RWPE1 (cell line): ENCODE results near the gene LIMS2.

Experiments used
- CTCF ChIA-PET: fragments of 350-600 bp; sonication (Branson Sonifier 250); formaldehyde crosslinking; extraction: SDS; loops from one replicate; lab custom pipeline; 2021; lab: Yijun Ruan, JAX
- POLR2A ChIA-PET: fragments of 400-600 bp; formaldehyde crosslinking; extraction: SDS; loops from one replicate; lab custom pipeline; 2020; ENCODE audit warnings: antibody characterized with exemption; ENCODE audit not compliant: low non-redundant PET; lab: Yijun Ruan, JAX
- DNase-seq: peaks from one replicate; pipeline ENCODE4 v3.0.0; 2012; ENCODE audit warnings: low spot score
- H3K27ac ChIP-seq: fragments of 450-650 bp; 2 replicates; pipeline ENCODE4 v1.5.1; 2017
- TF ChIP-seq, protein P1 (sequence below): fragments of 450-650 bp; conservative IDR thresholded peaks from 2 replicates; pipeline ENCODE4 v1.5.1; 2017; ENCODE audit warnings: low read depth, mild to moderate bottlenecking

LIMS2 gene

DNA sequence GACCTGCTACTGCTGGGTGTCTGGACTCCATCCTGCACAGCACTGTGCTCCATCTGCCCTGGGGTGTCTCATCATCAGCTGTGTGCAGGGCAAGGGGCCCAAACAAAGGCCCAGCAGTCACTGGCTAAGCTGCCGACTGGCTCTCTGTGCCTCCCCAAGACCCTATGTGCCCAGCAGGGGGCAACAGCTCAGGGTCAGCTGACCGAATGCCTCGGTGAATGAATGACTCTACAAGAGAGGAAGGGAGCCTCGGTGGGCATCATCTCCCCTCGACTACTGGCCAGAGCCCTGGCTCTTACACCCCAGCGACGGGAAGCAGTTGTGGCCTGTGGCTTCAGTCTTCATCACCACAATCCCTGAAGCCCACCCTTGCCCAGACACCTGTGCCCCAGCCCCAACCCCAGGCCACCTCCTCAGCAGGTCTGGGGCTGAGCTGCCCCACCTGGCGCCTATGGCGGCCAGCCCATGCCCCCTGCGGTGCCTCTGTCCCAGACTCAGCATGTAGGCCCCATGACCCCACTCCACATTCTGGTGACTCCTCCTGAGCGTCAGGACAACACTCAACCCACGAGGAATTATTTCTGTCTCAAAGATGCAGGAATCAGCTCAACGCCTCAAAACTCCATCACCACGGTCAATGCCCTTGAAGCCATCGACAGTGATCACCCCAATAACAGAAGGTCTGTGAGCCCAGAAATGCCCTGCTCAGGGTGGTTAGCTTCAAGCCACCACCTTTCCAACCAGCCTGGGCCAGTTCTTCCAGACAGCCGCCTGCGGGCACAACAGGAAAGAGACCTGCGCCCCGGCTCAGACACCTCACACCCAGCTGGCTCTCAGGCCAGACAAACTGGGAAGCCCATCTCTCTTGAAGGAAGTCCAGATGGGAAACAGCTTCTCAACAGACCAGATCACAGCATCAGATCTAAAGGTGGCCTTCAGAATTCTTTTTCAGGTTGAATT lies 31.0 kb downstream of the LIMS2 start:
- CTCF ChIA-PET: interaction anchor here (1.0 kb wide), 1 partner anchor 53 kb away, joined by 6 read pairs; no protein-coding TSS in a partner anchor
- H3K27ac ChIP-seq: no peak overlapping the region
- POLR2A ChIA-PET: no interaction called here
- DNase-seq: no peak
- TF ChIP-seq, protein P1, sequence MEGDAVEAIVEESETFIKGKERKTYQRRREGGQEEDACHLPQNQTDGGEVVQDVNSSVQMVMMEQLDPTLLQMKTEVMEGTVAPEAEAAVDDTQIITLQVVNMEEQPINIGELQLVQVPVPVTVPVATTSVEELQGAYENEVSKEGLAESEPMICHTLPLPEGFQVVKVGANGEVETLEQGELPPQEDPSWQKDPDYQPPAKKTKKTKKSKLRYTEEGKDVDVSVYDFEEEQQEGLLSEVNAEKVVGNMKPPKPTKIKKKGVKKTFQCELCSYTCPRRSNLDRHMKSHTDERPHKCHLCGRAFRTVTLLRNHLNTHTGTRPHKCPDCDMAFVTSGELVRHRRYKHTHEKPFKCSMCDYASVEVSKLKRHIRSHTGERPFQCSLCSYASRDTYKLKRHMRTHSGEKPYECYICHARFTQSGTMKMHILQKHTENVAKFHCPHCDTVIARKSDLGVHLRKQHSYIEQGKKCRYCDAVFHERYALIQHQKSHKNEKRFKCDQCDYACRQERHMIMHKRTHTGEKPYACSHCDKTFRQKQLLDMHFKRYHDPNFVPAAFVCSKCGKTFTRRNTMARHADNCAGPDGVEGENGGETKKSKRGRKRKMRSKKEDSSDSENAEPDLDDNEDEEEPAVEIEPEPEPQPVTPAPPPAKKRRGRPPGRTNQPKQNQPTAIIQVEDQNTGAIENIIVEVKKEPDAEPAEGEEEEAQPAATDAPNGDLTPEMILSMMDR: no peak

DNA sequence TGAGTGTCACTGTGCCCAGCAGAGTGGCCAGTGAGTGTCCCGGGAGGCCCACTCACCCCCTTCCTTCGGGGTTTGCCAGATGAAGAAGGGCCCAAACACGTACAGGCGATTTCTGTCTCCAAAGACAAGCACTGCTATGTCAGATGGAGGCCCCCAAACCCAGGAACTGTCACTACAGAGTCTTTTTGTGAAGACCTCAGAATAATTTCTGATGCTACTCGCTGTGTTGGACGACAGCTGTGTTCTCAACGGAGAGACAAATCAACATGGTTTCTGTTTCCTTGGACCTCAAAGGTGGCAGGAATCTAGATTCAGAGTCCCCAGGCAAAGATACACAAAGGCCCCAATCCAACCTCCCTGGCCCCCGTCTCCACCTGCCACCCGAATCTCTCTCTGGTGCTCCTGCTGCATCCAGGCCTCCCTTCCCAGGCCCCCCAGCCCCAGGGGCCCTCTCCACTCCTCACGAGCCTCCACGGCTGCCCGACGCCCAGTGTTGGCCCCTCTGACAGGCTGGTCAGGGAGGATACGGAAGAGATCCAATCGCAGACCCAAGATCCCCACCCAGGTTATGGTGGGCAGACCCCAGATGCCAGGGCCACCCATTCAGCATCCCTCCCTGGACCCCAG lies 31.8 kb downstream of the LIMS2 start:
- TF ChIP-seq, protein P1: no peak
- ChIA-PET CTCF (no interaction called here), POLR2A (no interaction called here)
- H3K27ac ChIP-seq: no peak overlapping the region
- no peak for DNase-seq

DNA sequence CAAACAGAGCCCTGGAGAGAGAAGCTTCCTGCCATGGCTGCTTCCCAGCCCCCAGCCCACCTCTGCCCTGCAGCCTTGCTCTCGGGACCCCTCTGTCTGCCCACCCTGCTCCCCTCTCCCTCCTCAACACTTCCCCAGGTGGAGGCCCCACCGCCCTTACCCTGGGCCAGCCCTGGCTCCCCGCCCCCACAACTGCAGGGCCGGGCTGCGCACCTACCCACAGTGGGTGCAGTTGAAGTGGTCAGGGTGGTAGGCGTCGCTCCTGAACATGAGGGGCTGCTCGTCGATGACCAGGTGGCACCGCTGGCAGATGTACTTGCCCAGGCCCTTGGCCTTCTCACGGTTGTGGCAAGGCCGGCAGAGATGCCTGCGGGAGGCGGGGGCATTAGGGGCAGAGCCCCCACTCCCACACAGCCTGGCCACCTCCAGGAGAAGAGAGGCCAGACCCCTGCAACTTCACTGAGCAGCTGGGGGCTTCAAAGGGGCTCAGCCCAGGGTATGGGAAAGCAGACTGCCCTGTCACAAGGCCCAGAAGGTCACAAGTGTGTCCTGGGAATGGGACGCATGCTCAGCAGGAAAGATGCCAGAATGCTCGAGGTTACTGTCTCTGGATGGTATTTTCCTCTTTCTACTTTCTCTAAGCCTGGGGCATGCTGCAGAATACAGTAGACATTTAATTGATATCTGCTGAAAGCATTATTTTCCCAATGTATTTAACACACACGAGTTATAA lies 32.5 kb downstream of the LIMS2 start:
- ChIA-PET CTCF (no interaction called here), POLR2A (no interaction called here)
- TF ChIP-seq, protein P1: no peak
- no peak overlapping the region for H3K27ac ChIP-seq
- no peak for DNase-seq

DNA sequence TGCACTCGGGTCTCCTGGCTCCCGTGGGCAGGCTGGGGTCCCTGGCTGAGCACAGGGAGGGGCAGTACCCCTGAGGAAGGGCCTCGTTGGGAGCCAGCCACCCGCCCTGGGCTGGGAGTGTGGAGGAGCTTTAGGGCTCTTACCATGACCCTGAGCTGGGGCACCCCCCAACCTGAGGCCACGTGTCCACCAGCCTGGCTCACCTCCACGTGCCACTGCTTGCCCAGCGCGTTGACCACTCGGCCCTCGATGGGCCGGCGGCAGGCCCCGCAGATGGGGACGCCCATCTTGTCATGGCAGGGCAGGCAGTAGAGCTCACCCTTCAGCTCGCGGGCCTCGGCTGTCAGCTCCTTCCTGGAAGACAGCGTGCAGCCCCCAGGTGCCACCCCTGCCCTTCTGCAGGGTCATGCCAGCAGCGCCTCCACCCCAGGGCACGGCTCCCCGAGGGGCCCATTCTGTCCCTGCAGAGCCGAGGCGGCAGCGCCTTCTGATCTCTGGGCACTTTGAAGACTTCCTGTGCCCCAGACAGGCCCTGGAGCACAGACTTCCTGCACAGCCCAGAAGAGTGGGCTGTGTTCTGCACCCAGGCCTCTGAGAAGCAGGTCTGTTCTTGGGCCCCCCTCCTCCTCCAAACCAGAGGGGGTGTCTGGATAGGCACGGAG lies 33.4 kb downstream of the LIMS2 start:
- no peak for DNase-seq
- TF ChIP-seq, protein P1: no peak
- ChIA-PET CTCF (interaction anchor here (0.7 kb wide), 1 partner anchor 22 kb away, joined by 3 read pairs; no protein-coding TSS in a partner anchor), POLR2A (no interaction called here)
- no peak overlapping the region for H3K27ac ChIP-seq

GRCh38 chr2:127641133-127641532 lies 34.2 kb downstream of the LIMS2 start:
- no peak for DNase-seq
- POLR2A ChIA-PET: no interaction called here
- CTCF ChIA-PET: no interaction called here
- H3K27ac ChIP-seq: no peak overlapping the region
- TF ChIP-seq, protein P1: no peak
